ENCODE results near the gene SMIM23. TPM values are rescaled to one million over a fixed set of nuclear protein-coding genes. Genes with fewer than 3 reads are reported as not detected.

SMIM23 gene
- total RNA-seq, 3 donors from 2014 or later = not detected

GRCh38 chr5:171835066-171835465 lies 49.4 kb downstream of the SMIM23 start:
- Histone ChIP-seq H3K27me3 (no peaks in the 10 kb centered on the region), H3K36me3 (no peaks in the 10 kb centered on the region), H3K27ac (no peak overlapping the region), H3K9me3 (peaks cover 0 to 18% of the 10 kb centered on the region in 2 donors), H3K4me3 (no peak overlapping the region), H3K4me1 (no peaks in the 10 kb centered on the region)
- TF ChIP-seq POLR2A (IDR thresholded peaks at IDR 0.05) (no peak), POLR2AphosphoS5 (IDR thresholded peaks at IDR 0.05) (no peak), CTCF (IDR thresholded peaks at IDR 0.05) (no peak)
- DNase-seq (ENCODE audit: low spot score in 2 of 2) = no peak
- intact Hi-C loops (cut with DNase I; ENCODE audit: low total_unique reads) = no loop called here

DNA sequence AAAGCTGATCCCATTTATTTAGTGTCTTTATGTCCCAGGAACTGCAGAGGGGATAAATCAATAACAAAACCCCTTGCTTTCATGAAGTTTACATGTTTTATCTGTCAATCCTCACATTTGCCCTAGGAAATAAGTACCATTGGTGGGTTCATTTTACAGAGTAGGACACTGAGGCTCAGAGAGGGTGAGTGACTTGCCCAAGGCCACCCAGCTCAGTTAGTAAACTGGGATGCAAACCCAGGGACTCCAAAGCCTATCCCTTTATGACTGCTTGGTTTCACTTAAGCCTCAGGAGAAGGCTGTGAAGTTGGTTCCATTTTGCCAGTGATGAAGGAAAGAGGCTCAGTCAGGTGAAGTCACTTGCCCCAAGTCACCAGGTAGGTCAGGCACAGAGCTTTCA lies 51.9 kb downstream of the SMIM23 start:
- H3K27ac ChIP-seq = no peak overlapping the region
- no peak overlapping the region for H3K4me3 ChIP-seq
- H3K9me3 ChIP-seq = peaks cover 0 to 11% of the 10 kb centered on the region in 2 donors
- TF ChIP-seq POLR2A (IDR thresholded peaks at IDR 0.05) = no peak
- TF ChIP-seq POLR2AphosphoS5 (IDR thresholded peaks at IDR 0.05) = no peak
- TF ChIP-seq CTCF (IDR thresholded peaks at IDR 0.05) = no peak
- DNase-seq (ENCODE audit: low spot score in 2 of 2) = no peak
- H3K4me1 ChIP-seq = no peaks in the 10 kb centered on the region
- intact Hi-C loops (cut with DNase I; ENCODE audit: low total_unique reads) = no loop called here
- no peaks in the 10 kb centered on the region for H3K36me3 ChIP-seq
- H3K27me3 ChIP-seq = no peaks in the 10 kb centered on the region

DNA sequence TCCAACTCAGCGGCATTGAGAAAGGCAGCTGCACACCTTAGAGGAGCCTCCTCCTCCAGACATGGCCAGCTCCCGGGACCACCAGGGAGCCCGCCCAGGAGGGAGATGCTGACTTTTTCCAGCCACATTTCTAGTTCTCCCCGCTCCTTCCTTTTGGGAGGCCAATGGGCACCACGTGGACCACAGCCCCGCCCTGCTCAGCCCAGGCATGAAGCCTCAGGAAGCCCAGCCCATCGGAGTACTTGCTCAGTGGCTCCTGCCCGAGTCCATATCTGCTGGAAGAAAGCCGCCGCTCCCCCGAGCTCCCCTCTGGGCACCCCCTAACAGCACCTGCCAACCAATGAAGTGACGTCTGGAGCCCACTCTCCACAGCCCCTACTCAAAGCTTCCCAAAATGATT lies 52.4 kb downstream of the SMIM23 start:
- H3K4me3 ChIP-seq = no peak overlapping the region
- H3K27ac ChIP-seq = no peak overlapping the region
- peaks cover 0 to 10% of the 10 kb centered on the region in 2 donors for H3K9me3 ChIP-seq
- no peaks in the 10 kb centered on the region for H3K27me3 ChIP-seq
- no peaks in the 10 kb centered on the region for H3K4me1 ChIP-seq
- intact Hi-C loops (cut with DNase I; ENCODE audit: low total_unique reads) = no loop called here
- no peaks in the 10 kb centered on the region for H3K36me3 ChIP-seq
- TF ChIP-seq CTCF (IDR thresholded peaks at IDR 0.05) = no peak
- TF ChIP-seq POLR2AphosphoS5 (IDR thresholded peaks at IDR 0.05) = no peak
- no peak for TF ChIP-seq POLR2A (IDR thresholded peaks at IDR 0.05)
- no peak for DNase-seq (ENCODE audit: low spot score in 2 of 2)

DNA sequence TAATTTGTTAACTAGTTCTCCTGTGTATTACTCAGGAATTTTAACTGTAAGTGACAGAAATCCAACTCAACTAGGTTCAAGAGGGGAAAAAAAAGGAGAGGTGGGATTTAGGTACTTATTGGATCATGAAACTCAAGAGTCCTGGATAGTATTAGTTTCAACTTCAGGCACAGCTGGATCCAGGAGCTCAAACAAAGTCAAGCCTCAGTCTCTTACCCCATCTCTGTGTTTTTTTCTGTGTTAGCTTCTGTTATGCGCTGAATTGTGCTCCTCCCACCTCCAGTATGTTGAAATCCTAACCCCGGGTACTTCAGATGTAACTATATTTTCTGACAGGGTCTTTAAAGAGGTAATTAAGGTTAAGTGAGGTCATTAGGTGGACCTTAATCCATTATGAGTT lies 53.5 kb downstream of the SMIM23 start:
- Histone ChIP-seq H3K27ac (no peak overlapping the region), H3K27me3 (no peaks in the 10 kb centered on the region), H3K36me3 (no peaks in the 10 kb centered on the region), H3K4me1 (no peaks in the 10 kb centered on the region), H3K4me3 (no peak overlapping the region), H3K9me3 (no peaks in the 10 kb centered on the region)
- intact Hi-C loops (cut with DNase I; ENCODE audit: low total_unique reads) = no loop called here
- no peak for DNase-seq (ENCODE audit: low spot score in 2 of 2)
- TF ChIP-seq POLR2A (IDR thresholded peaks at IDR 0.05) (no peak), POLR2AphosphoS5 (IDR thresholded peaks at IDR 0.05) (no peak), CTCF (IDR thresholded peaks at IDR 0.05) (no peak)

- H3K27me3 ChIP-seq = no peaks in the 10 kb centered on the region
- intact Hi-C loops (cut with DNase I; ENCODE audit: low total_unique reads) = no loop called here
- H3K36me3 ChIP-seq = no peaks in the 10 kb centered on the region
- DNase-seq (ENCODE audit: low spot score in 2 of 2) = no peak
- no peak for TF ChIP-seq POLR2A (IDR thresholded peaks at IDR 0.05)
- TF ChIP-seq CTCF (IDR thresholded peaks at IDR 0.05) = no peak
- no peak for TF ChIP-seq POLR2AphosphoS5 (IDR thresholded peaks at IDR 0.05)
- no peak overlapping the region for H3K4me3 ChIP-seq
- no peaks in the 10 kb centered on the region for H3K4me1 ChIP-seq
- no peak overlapping the region for H3K27ac ChIP-seq
- H3K9me3 ChIP-seq = no peaks in the 10 kb centered on the region
Measured at GRCh38 chr5:171840066-171840465, 54.4 kb downstream of the SMIM23 start.

Other genes starting within 250 kb of the SMIM23 start
- gene FBXW11, start 220.8 kb downstream of the SMIM23 start, total RNA-seq = 10 to 100 TPM; 60.3 to 81.5 (median 64.0) TPM

All from breast epithelium (tissue), 4 donors.